ENCODE measurements around the gene LBP. TPM values are rescaled to one million over a fixed set of nuclear protein-coding genes. Genes with fewer than 3 reads are reported as not detected.

The LBP gene
- total RNA-seq, 1 experiment from 2014 or later: 0.52 TPM

DNA sequence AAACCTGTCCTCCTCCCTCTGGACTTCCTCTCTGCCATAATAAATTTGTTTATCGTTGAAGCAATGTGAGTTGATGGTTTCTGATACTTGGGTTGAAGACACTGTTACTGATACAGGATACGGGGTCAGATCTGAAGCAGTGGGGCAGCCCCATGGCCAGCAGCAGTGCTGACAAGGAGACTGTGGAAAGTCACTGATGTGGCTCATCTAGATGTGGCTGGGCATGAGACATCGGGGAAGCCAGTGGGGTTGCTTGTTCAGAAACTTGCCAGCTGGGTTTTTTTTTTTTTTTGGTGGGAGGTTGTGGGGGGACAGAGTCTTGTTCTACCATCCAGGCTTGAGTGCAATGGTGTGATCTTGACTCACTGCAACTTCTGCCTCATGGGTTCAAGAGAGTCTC lies 45.0 kb upstream of the LBP start:
- H3K56ac ChIP-seq (ENCODE audit: insufficient read length, low read depth, low read length): no peak overlapping the region

More for the DNA sequence above, 45.0 kb upstream of the LBP start:
- Mint-ChIP-seq H3K27ac (no peak overlapping the region), H3K36me3 (ENCODE audit: insufficient read depth in 1 of 3, low read depth in 3 of 3) (no peaks in the 10 kb centered on the region), H3K4me1 (peaks cover 9 to 25% of the 10 kb centered on the region in 2 experiments), H3K9me3 (no peaks in the 10 kb centered on the region), H3K27me3 (ENCODE audit: low read depth) (peaks cover 3% of the 10 kb centered on the region), H3K4me3 (no peak overlapping the region)
- Histone ChIP-seq H3K4me2 (ENCODE audit: insufficient read depth, insufficient read length, low read length) (no peak overlapping the region), H3K27ac (ENCODE audit: insufficient read length, low read depth, low read length) (no peak overlapping the region), H4K20me1 (ENCODE audit: control insufficient read depth, insufficient read depth, insufficient read length) (peaks cover 2% of the 10 kb centered on the region), H3K4ac (ENCODE audit: low read depth, low read length) (no peak overlapping the region), H2BK5ac (ENCODE audit: insufficient read length, low read length) (no peak overlapping the region), H2BK20ac (ENCODE audit: low read depth, low read length, poor library complexity, severe bottlenecking) (no peak overlapping the region), H2BK12ac (ENCODE audit: insufficient read length, low read depth, low read length) (no peak overlapping the region), H3K27me3 (ENCODE audit: insufficient read depth, low read length) (no peaks in the 10 kb centered on the region), H3K23me2 (ENCODE audit: insufficient read length, low read depth, low read length, poor library complexity, severe bottlenecking) (no peaks in the 10 kb centered on the region), H2BK120ac (ENCODE audit: low read depth, low read length, poor library complexity, severe bottlenecking) (no peak overlapping the region), H3K79me2 (ENCODE audit: insufficient read depth, low read length) (no peaks in the 10 kb centered on the region), H3T11ph (ENCODE audit: low read length) (no peak overlapping the region), H2BK15ac (ENCODE audit: low read depth, low read length) (no peak overlapping the region), H3K14ac (ENCODE audit: insufficient read depth, low read length) (no peak overlapping the region), H4K91ac (ENCODE audit: insufficient read length, low read depth, low read length) (no peak overlapping the region), H3K4me1 (ENCODE audit: insufficient read depth, low read length) (no peaks in the 10 kb centered on the region), H4K8ac (replicated peaks; ENCODE audit: insufficient read length, low read depth, low read length) (no peak overlapping the region), H3K9ac (ENCODE audit: extremely low read depth, insufficient read length, low read length) (no peak overlapping the region), H3K9me3 (ENCODE audit: control insufficient read depth, low read depth, low read length) (no peaks in the 10 kb centered on the region), H3K18ac (ENCODE audit: insufficient read length, low read depth, low read length) (no peak overlapping the region), H2AFZ (ENCODE audit: low read length) (no peak overlapping the region), H2AK5ac (ENCODE audit: insufficient read length, low read length) (no peak overlapping the region), H4K5ac (ENCODE audit: insufficient read length, low read depth, low read length) (no peak overlapping the region), H3K23ac (ENCODE audit: insufficient read length, low read depth, low read length) (no peak overlapping the region), H3K79me1 (ENCODE audit: insufficient read depth, low read depth, low read length, poor library complexity, severe bottlenecking) (no peaks in the 10 kb centered on the region)
- TF ChIP-seq, protein P1, sequence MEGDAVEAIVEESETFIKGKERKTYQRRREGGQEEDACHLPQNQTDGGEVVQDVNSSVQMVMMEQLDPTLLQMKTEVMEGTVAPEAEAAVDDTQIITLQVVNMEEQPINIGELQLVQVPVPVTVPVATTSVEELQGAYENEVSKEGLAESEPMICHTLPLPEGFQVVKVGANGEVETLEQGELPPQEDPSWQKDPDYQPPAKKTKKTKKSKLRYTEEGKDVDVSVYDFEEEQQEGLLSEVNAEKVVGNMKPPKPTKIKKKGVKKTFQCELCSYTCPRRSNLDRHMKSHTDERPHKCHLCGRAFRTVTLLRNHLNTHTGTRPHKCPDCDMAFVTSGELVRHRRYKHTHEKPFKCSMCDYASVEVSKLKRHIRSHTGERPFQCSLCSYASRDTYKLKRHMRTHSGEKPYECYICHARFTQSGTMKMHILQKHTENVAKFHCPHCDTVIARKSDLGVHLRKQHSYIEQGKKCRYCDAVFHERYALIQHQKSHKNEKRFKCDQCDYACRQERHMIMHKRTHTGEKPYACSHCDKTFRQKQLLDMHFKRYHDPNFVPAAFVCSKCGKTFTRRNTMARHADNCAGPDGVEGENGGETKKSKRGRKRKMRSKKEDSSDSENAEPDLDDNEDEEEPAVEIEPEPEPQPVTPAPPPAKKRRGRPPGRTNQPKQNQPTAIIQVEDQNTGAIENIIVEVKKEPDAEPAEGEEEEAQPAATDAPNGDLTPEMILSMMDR (conservative IDR thresholded peaks at IDR 0.05): no peak
- no CpG with 5 or more reads among the region's 3 CpGs for WGBS (ENCODE audit: extremely low coverage, insufficient read length, low lambda C conversion rate)
- no peak for DNase-seq

All from H9 (cell line).